Measurements from ENCODE around the gene MPHOSPH8.

GRCh38 chr13:19607523-19608078, 25.9 kb upstream of the MPHOSPH8 start:
- TF ChIP-seq CTCF (conservative IDR thresholded peaks at IDR 0.05; ENCODE audit: low read depth, low read length) (no peak), USF2 (IDR thresholded peaks at IDR 0.05; ENCODE audit: low read depth, low read length) (no peak), ELK1 (IDR thresholded peaks at IDR 0.05; ENCODE audit: borderline replicate concordance, low read depth, low read length) (no peak), POLR2A (IDR thresholded peaks at IDR 0.05; ENCODE audit: low read depth, low read length) (no peak)
